ENCODE results near the gene PLSCR4. TPM values are rescaled to one million over a fixed set of nuclear protein-coding genes. Genes with fewer than 3 reads are reported as not detected.

Gene PLSCR4
- total RNA-seq, 4 donors from 2014 or later = 16.4 to 37.3 (median 23.7) TPM

DNA sequence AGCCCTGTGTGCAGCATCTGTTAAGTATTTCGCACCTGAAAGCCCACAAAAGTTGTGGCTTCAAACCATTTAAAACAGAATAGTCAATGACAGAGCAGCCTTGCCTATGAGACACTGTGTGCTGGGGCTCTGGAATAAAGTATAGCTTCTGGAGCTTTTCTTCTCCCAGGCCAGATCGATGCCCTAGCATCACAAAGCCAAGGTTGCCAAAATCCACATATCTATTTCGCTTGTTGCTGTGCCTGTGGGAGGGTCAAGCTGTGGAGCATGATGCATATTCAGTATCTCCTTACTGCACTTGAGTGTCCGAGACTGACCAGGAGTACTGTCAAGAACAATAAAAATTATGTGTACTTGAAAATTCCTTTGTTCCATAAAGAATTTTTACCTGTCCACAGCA is 97.5 kb downstream of the PLSCR4 start:
- Histone ChIP-seq H3K4me3 (no peak overlapping the region), H3K4me1 (peaks cover 19% of the 10 kb centered on the region), H3K36me3 (no peaks in the 10 kb centered on the region), H3K27me3 (no peaks in the 10 kb centered on the region), H3K27ac (no peak overlapping the region), H3K9me3 (no peaks in the 10 kb centered on the region)
- TF ChIP-seq POLR2A (IDR thresholded peaks at IDR 0.05) (no peak), EP300 (IDR thresholded peaks at IDR 0.05) (no peak), POLR2AphosphoS5 (IDR thresholded peaks at IDR 0.05) (no peak)
- TF ChIP-seq, protein P1, sequence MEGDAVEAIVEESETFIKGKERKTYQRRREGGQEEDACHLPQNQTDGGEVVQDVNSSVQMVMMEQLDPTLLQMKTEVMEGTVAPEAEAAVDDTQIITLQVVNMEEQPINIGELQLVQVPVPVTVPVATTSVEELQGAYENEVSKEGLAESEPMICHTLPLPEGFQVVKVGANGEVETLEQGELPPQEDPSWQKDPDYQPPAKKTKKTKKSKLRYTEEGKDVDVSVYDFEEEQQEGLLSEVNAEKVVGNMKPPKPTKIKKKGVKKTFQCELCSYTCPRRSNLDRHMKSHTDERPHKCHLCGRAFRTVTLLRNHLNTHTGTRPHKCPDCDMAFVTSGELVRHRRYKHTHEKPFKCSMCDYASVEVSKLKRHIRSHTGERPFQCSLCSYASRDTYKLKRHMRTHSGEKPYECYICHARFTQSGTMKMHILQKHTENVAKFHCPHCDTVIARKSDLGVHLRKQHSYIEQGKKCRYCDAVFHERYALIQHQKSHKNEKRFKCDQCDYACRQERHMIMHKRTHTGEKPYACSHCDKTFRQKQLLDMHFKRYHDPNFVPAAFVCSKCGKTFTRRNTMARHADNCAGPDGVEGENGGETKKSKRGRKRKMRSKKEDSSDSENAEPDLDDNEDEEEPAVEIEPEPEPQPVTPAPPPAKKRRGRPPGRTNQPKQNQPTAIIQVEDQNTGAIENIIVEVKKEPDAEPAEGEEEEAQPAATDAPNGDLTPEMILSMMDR (IDR thresholded peaks at IDR 0.05) = no peak
- DNase-seq (ENCODE audit: low spot score in 2 of 2) = no peak
- WGBS = 84% methylated on average over 4 of the region's 4 CpGs

DNA sequence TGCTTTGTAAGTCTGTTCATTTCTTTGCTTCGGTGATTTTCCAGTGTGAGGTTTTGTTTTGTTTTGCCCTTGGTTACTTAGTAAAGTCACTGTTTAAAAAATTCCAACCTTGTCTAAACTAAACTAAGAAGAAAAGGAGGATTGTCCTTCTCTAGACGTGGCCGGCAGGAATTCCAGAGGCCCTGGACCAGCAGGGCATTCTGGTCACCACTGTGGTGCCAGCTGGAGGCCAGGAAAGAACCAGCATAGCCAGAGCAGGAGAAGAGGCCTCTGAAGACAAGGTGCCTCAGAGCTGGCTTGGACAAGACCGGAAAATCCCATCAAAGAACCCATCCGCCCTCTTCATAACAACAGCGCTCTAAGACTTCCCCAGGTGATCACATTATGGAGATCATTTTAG is 98.1 kb downstream of the PLSCR4 start:
- WGBS = 94% methylated on average over 6 of the region's 6 CpGs
- H3K4me3 ChIP-seq = no peak overlapping the region
- no peak for DNase-seq (ENCODE audit: low spot score in 2 of 2)
- H3K27me3 ChIP-seq = no peaks in the 10 kb centered on the region
- no peak overlapping the region for H3K27ac ChIP-seq
- H3K36me3 ChIP-seq = no peaks in the 10 kb centered on the region
- H3K9me3 ChIP-seq = no peaks in the 10 kb centered on the region
- no peak for TF ChIP-seq POLR2AphosphoS5 (IDR thresholded peaks at IDR 0.05)
- TF ChIP-seq, protein P1 (IDR thresholded peaks at IDR 0.05) = no peak
- TF ChIP-seq EP300 (IDR thresholded peaks at IDR 0.05) = no peak
- TF ChIP-seq POLR2A (IDR thresholded peaks at IDR 0.05) = no peak
- H3K4me1 ChIP-seq = peaks cover 19% of the 10 kb centered on the region

DNA sequence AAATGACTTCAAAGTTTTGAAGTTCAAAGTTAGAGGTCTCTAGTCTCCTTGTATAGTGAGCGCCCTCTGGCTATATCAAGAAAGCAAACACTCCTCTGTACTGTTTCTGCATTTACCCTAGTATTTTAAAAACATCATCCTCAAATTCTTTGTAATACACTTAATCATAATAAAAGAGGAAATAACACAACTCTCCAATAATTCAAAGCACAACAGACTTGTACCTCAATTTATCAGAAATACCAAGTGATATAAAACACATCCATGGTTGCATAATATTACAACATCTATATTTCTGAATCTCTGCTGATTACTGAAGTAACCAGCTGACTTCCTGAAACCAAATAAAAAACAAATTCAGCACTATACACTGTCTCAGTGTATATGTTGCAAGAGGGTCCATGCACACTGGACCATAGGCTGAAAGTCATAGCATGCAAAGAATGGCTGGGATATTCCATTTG is 102.4 kb downstream of the PLSCR4 start:
- Histone ChIP-seq H3K27ac (no peak overlapping the region), H3K9me3 (no peaks in the 10 kb centered on the region), H3K36me3 (no peaks in the 10 kb centered on the region), H3K4me1 (no peaks in the 10 kb centered on the region), H3K4me3 (no peak overlapping the region), H3K27me3 (no peaks in the 10 kb centered on the region)
- TF ChIP-seq EP300 (IDR thresholded peaks at IDR 0.05) = no peak
- no peak for TF ChIP-seq POLR2AphosphoS5 (IDR thresholded peaks at IDR 0.05)
- TF ChIP-seq POLR2A (IDR thresholded peaks at IDR 0.05) = no peak
- TF ChIP-seq, protein P1 (IDR thresholded peaks at IDR 0.05) = no peak
- DNase-seq (ENCODE audit: low spot score in 2 of 2) = no peak
- whole genome bisulfite sequencing = 85% methylated on average over 1 of the region's 1 CpG

DNA sequence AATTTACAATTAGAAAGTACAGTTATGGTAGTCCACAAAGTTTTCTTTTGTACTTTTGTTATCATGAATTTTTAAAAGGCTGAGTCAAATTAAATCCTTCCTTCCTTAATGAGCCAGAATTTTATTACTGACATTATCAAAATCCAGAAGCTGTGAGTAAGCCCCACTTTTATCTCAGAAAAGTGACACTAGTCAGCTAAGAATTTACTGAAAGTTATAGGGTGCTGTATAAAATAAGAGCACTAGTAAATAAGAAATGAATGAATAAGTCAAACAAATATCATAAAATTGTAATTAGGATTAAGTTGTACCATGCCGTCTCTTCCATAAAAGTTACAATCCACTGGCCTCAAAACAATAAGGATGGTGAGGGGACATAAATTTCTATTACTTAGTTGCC is 105.3 kb downstream of the PLSCR4 start:
- H3K4me1 ChIP-seq = no peaks in the 10 kb centered on the region
- H3K36me3 ChIP-seq = no peaks in the 10 kb centered on the region
- no peak for TF ChIP-seq POLR2A (IDR thresholded peaks at IDR 0.05)
- TF ChIP-seq POLR2AphosphoS5 (IDR thresholded peaks at IDR 0.05) = no peak
- no peak for TF ChIP-seq EP300 (IDR thresholded peaks at IDR 0.05)
- TF ChIP-seq, protein P1 (IDR thresholded peaks at IDR 0.05) = no peak
- 98% methylated on average over 1 of the region's 1 CpG for WGBS
- H3K9me3 ChIP-seq = no peaks in the 10 kb centered on the region
- no peak overlapping the region for H3K27ac ChIP-seq
- H3K27me3 ChIP-seq = no peaks in the 10 kb centered on the region
- no peak overlapping the region for H3K4me3 ChIP-seq
- DNase-seq (ENCODE audit: low spot score in 2 of 2) = no peak

DNA sequence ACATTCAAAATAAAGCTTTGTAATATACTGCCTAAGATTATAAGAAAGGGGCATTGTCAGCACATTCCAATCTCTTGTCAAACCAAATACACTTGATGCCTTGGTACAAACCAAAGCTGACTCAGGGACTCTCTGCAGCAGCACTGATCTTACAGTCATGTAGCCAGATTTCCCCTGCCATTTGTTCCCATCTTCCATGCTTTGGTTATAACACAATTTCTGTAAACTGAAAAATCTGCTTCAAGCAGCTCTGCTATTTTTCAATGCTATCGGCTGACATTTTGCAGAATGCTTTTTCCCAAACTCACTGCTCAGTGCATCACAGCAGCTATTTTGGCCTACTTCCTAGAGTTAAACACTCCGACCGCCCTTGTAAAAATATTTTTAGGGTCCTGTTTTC is 108.1 kb downstream of the PLSCR4 start:
- H3K27me3 ChIP-seq = no peaks in the 10 kb centered on the region
- H3K27ac ChIP-seq = no peak overlapping the region
- no peak overlapping the region for H3K4me3 ChIP-seq
- TF ChIP-seq POLR2AphosphoS5 (IDR thresholded peaks at IDR 0.05) (no peak), EP300 (IDR thresholded peaks at IDR 0.05) (no peak), POLR2A (IDR thresholded peaks at IDR 0.05) (no peak)
- TF ChIP-seq, protein P1 (IDR thresholded peaks at IDR 0.05) = no peak
- no peak for DNase-seq (ENCODE audit: low spot score in 2 of 2)
- H3K4me1 ChIP-seq = no peaks in the 10 kb centered on the region
- no peaks in the 10 kb centered on the region for H3K36me3 ChIP-seq
- 75% methylated on average over 3 of the region's 3 CpGs for WGBS
- no peaks in the 10 kb centered on the region for H3K9me3 ChIP-seq

Other genes with a start within 250 kb of the PLSCR4 start
- 10 to 100 TPM in 2 of 4 donors, 1 to 10 TPM in 2; 5.3 to 19.0 (median 8.6) TPM for gene PLOD2, start 89.9 kb downstream of the PLSCR4 start, total RNA-seq
- not detected for gene PLSCR2, start 218.5 kb upstream of the PLSCR4 start, total RNA-seq

Data from suprapubic skin (tissue), 4 donors.